Daoy (cell line): Measurements from ENCODE around the gene MAZ. TPM values are rescaled to one million over a fixed set of nuclear protein-coding genes. Genes with fewer than 3 reads are reported as not detected.

Experiments
- DNase-seq: peaks from one replicate; pipeline ENCODE4 v3.0.0-alpha.2; 2015; ENCODE audit warnings: low read depth
- total RNA-seq: library from RNA; depleted of rRNA; stranded (reverse); fragments of >200 nt; shearing (Covaris generic); gene quantifications from 2 replicates; pipeline ENCODE4 v1.2.3, GENCODE V29; 2014

MAZ gene
- total RNA-seq, 1 experiment from 2014 or later = 120 TPM

DNA sequence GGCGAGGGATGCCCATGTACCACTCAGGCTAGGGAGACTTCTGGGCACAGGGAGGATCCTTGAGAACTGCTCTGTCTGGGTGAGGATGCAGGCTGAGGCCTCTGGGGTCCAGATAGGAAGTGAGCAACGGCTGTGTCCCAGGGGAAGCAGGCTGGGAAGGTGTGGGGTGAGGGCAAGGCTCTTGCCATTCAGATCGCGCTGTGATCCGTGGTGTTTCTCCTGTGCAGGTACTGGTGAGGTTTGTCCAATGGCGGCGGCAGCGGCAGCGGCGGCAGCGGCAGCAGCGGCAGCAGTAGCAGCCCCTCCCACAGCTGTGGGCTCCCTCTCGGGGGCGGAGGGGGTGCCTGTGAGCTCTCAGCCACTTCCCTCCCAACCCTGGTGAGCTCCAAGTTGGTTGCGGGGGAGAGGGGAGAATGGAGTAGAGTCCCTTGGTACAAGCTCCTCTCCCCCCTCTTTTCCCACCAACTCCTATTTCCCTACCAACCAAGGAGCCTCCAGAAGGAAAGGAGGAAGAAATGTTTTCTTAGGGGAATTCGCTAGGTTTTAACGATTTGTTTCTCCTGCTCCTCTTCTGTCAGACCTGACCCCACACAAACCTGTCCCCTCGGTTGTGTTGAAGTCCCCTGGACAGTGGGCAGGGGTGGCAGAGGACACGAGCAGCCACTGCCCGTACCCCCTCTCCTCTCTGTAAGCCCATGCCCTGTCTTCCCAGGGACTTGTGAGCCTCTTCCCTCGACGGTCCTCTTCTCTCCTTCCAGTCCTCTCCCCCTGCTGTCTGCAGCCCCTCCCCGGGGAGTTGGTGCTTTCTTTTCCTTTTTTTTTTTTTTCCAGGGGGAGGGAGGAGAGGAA is 3.7 kb downstream of the MAZ start:
- DNase-seq = no peak

DNA sequence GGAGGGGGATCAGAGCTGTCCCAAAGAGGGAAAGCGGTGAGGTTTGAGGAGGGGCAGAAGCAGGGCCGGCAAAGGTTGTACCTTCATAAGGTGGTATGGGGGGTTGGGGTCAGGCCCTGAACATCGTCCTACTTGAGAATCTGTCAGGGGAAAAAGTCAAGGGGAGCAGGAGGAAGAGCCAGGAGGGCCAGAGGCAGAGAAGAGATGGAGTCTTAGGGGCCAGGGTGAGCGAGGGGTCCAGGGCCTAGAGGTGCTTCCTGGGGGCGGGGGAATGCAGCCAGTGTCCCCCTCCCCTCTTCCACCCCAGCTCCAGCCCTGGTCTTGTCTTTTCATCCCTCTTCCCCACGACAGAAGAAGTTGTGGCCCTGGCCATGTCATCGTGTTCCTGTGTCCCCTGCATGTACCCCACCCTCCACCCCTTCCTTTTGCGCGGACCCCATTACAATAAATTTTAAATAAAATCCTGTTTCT is 4.4 kb downstream of the MAZ start:
- DNase-seq = no peak

DNA sequence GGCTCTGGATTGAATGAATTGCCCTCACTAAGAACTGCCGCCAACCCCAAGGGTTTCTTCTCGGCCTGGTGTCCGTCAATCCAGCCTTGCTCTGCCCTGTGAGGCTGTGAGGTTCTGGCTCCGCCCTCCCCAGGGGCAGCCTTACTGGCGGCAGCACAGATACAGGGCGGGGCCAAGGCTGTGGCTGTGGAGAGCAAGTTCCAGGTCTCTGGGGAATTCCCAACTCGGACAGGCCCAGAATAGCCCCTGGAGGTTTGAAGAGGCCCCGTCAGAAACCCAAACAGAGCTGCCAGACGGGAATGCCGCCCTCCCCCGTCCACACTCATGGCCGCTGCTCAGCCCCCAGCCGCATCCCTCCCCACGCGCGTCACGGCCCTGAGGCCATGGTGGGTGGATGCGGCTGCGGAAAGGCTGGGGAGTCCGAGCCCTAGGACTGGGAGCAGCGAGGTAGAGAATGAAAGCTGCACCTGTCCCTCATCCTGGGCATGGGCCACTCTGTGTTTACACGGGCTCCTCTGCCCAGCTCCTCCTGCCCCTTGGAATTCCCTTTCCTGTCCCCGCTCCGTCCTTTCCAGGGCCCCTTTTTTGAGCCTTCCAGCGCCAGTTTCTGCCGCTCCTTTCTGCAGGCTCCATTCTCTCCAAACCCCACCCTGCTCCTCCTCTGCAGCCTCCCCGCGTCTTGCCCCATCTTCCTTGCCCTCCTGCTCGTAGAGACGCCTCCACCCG is 5.0 kb downstream of the MAZ start:
- DNase-seq = peak; percentile 96

DNA sequence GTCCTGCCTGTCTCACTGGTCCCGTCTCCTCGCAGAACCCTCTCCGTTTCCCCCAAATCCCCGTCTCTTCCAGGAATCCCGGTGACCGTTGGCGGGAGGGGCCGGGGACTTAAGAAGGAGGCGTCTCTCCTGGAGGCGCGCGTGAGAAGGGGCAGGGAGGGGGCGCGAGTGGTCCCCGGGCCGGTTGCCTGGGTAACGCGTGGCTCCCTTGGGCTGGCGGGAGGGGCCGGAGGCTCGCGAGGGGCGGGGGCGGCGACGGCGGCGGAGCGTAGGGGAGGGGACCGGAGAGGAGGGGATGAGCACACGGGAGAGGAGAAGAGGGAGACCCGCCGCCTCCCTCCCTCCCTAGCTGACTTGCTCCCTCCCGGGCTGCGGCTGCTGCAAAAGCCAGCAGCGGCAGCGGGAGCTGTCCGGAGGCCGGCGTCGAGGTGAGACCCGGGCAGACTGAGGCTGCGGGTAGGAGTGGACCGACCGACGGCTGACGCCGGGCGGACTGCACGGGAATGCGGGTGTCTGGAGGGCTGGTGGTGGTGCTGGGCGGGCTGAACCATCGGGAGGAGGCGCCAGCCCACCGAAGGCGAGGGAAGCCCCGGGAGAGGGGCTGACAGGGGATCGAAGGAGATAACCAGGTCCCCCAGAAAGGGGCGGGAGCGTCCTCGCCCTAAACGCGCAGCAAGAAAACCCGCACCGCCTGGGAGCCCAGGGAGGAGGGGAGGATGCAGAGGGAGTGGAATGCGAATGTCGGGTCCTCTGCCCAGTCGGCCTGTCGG is 5.8 kb downstream of the MAZ start, which contains the start of gene PRRT2:
PRRT2 (plus strand) TSS at position 298 of the 770 bp plus-strand sequence. CDS start 862 bp downstream, outside the sequence.
- peak; percentile 60 for DNase-seq

DNA sequence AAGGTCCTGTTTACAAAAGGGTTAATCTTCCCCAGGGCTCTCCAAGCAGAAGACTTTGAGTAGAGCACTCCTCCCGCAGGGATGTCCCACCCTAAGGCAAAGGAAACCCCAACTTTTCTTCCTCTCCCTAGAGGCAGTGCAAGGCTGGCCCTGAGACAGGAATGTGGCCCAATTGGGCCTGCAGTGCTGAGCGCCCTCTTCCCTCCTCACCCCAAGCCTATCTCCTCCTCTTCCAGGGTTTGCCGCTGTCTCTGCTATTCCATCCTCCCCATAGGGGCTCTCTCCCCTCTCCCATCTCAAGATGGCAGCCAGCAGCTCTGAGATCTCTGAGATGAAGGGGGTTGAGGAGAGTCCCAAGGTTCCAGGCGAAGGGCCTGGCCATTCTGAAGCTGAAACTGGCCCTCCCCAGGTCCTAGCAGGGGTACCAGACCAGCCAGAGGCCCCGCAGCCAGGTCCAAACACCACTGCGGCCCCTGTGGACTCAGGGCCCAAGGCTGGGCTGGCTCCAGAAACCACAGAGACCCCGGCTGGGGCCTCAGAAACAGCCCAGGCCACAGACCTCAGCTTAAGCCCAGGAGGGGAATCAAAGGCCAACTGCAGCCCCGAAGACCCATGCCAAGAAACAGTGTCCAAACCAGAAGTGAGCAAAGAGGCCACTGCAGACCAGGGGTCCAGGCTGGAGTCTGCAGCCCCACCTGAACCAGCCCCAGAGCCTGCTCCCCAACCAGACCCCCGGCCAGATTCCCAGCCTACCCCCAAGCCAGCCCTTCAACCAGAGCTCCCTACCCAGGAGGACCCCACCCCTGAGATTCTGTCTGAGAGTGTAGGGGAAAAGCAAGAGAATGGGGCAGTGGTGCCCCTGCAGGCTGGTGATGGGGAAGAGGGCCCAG is 6.7 kb downstream of the MAZ start:
- DNase-seq = no peak

DNA sequence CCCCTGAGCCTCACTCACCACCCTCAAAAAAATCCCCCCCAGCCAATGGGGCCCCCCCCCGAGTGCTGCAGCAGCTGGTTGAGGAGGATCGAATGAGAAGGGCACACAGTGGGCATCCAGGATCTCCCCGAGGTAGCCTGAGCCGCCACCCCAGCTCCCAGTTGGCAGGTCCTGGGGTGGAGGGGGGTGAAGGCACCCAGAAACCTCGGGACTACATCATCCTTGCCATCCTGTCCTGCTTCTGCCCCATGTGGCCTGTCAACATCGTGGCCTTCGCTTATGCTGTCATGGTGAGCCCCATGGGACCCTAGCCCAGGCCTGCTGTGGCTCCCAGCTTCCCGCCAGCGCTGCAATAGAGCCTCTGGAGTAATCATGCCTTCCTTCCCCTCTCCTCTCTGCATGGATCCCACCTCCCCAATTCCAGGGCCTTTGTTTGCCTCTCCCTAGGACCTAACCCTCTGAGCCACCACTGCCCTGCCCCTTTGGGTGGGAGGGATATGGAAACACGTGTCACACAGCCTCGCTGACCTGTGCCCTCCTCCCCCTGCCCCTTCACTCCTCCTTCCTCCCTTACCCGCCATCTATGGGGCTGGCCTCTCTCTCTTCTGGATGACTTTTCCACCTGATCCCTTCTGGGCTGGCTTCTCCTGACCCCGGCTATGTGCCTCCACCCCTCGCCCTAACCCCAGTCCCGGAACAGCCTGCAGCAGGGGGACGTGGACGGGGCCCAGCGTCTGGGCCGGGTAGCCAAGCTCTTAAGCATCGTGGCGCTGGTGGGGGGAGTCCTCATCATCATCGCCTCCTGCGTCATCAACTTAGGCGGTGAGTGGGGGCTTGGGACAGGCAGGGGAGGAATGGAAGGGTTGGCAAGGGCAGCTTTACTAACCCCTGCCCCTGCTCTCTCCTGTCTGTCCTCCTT is 7.6 kb downstream of the MAZ start:
- no peak for DNase-seq

DNA sequence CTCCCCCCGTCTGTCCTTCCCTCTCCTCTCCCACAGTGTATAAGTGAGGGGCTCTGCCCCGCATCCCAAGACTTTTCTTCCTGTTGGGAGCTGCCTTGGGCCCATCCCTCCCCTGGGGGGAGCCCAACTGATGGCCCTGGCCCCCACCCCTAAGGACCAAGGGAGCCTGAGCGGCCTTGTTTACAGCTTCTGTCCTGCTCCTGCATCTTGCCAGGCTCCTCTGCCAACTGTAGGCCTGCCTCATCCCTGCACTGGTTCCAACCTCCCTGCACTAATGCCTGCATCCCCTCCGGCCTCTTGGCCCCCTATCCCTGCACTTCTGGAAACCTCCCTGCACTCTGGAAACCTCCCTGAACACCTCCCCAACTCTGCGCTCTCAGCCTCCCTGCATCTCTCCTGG is 8.3 kb downstream of the MAZ start:
- no peak for DNase-seq

DNA sequence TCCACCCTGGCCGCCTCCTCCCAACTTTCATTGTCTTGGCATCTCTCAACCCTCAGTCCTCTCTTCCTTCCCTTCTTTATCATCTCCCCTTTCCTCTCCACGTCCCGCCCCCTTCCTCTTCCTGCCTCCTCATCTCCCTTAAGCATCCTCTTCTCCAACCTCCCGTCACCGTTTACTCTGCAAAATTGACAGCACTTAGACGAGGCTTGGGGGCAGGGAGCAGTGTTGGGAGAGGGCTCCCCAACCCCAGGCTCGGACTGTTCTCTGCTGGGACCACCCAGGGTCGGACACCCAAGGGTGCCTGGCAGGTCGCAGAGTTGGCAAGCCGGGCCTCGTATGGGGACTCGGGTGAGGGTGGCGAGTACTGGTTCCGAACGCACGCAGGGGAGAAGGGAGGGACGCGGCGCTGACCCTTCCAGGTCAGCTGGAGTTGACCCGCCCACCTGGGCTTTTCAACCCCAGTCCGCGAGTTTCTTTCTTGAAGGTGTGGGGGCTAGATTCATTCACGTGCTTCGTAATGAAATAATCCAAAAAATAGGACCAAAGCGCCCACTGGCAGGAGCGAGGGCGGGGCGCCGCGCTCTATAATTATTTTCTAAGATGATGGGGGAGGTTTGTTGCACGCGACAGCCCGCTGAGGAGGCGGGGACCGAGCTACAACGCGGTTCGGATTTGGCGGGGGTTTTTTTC is 8.8 kb downstream of the MAZ start:
- no peak for DNase-seq

DNA sequence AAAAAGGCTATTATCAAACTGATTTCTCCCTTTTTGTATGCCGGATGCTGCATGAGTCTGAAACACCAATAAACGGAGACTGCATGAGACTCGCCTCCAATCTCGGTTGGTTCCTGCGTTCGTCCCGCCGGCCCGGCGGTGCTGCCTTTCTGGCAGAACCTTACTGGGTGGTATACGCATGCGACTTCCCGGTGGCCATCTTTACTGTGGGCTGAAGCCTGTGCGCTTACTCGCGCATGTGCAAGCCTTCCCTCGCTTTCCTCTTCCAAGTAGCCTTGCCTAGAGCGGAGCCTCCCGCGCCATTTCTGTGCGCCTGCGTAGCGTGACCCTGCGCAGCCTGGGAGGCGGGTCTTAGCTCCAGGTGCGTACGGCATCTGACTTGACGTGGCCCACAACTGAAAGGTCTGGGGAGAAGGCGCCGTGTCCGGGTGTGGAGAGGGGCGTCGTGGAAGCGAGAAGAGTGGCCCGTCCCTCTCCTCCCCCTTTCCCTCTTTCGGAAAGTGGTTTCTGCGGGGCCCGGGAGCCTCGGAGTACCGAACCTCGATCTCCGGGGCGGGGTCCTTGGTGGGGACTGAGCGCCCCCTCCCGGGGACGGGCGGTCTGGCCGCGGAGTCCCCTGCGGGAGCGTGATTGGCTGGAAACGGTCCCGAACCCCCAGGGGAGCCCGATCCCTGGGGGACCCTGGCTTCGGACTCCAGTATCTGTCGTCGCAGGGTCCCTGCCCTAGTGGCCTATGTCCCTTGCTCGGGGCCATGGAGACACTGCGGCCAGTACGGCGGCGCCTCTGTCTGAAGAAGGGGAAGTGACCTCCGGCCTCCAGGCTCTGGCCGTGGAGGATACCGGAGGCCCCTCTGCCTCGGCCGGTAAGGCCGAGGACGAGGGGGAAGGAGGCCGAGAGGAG is 9.7 kb downstream of the MAZ start, which contains the start of gene PAGR1:
PAGR1 (plus strand) TSS at position 360 of the 901 bp plus-strand sequence; CDS start at position 734, 374 bp downstream.
- peak; percentile 99 for DNase-seq

DNA sequence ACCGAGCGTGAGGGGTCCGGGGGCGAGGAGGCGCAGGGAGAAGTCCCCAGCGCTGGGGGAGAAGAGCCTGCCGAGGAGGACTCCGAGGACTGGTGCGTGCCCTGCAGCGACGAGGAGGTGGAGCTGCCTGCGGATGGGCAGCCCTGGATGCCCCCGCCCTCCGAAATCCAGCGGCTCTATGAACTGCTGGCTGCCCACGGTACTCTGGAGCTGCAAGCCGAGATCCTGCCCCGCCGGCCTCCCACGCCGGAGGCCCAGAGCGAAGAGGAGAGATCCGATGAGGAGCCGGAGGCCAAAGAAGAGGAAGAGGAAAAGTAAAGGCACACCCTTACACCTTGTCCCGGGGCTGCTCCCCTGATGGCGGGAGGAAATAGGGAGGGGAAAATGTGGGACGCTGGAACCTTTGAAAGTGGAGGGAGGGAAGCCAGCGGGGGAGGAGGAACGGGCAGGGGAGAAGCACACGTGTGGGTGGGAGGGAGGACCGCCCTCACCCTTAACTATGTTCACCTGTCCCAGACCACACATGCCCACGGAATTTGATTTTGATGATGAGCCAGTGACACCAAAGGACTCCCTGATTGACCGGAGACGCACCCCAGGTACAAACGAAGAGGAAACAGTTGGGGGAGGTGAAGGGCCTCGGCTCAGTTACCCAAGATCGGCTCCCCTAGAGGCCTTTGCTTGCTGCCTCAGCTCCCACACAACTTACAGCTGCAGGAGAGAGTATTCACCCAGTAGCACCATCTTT is 10.5 kb downstream of the MAZ start:
- peak; percentile 64 for DNase-seq

DNA sequence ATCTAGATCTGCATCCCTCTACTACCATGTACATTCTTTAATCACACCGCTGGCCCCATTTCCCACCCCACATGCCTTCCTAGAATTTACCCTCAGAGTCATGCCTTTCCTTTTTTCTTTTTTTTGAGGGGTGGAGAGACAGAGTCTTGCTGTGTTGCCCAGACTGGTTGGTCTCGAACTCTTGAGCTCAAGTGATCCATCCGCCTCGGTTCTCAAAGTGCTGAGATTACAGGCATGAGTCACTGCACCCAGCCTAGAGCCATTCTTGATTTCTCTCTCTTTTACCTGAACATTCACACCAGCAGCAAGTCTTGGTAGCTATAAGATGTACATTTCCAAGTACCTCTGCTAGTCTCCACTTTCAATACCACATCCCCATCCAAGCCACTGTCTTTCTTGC is 11.8 kb downstream of the MAZ start:
- no peak for DNase-seq

DNA sequence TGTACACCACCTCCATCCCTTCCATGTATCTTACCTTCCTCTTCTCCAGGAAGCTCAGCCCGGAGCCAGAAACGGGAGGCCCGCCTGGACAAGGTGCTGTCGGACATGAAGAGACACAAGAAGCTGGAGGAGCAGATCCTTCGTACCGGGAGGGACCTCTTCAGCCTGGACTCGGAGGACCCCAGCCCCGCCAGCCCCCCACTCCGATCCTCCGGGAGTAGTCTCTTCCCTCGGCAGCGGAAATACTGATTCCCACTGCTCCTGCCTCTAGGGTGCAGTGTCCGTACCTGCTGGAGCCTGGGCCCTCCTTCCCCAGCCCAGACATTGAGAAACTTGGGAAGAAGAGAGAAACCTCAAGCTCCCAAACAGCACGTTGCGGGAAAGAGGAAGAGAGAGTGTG is 13.2 kb downstream of the MAZ start:
- DNase-seq = no peak

DNA sequence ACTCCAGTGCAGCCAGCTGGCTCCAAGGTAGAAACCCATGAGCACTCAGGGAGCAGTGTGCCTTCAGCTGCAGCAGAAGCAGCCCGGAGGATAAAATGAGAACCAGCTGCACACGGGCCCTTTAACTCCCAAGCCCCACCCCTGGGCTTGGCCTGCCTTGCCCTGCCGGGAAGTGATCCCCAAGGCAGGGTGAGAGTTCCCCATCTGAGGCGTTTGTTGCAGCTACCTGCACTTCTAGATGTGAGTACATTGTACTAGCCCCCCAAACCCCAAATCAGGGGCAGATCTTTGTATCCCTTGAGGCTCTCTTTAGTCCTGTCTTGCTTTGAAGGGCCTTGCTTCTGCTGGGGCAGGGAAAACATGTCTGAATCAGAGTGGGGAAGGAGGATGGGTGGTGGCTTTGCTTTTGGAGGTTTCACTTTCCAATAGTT is 14.0 kb downstream of the MAZ start, which contains the start of gene MVP:
MVP (plus strand) TSS at position 192 of the 431 bp plus-strand sequence. CDS start 10,088 bp downstream, outside the sequence.
- peak; percentile 56 for DNase-seq

DNA sequence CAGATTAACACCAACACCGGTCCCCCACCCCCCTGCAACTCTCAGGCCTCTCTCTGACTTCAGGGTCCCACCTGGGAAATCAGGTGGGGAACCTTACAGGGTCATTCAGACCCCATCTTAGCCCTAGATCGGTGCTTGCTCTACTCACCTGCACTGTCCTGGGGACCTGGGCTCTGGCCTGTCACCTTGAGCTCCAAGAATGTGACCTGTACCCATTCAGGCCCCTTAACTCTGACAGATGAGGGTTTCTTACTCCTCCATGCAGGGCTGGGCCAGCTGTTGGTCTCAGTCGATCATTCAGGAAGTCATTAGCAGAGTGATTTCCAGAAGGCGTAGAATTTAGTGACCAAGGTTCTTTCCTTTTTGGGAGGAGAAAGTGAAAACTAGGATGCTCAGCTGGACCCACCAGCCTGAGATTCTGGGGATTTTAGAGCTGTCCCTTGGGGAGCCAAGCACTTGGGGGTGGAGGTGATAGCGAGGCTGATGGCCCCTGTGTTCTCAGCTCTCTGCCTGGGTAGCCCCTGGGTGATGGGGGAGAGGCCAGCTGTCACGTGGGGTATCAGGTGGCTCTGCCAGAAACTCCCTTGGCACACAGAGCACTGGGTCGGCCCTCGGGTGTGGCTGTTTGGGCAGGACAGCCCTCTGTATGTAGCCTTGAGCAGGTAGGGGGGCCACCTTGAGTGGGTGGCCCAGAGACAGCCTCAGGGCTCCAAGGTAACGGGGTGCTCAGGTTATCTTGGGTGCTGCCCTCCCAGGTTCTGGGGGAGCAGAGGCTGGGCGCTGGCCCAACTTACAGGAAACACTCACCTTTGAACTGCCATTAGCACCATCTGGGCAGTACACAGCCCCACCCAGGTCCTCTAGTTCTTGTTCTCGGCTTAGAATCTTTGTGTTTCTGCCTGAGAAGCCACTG is 14.7 kb downstream of the MAZ start:
- DNase-seq = peak; percentile 62

DNA sequence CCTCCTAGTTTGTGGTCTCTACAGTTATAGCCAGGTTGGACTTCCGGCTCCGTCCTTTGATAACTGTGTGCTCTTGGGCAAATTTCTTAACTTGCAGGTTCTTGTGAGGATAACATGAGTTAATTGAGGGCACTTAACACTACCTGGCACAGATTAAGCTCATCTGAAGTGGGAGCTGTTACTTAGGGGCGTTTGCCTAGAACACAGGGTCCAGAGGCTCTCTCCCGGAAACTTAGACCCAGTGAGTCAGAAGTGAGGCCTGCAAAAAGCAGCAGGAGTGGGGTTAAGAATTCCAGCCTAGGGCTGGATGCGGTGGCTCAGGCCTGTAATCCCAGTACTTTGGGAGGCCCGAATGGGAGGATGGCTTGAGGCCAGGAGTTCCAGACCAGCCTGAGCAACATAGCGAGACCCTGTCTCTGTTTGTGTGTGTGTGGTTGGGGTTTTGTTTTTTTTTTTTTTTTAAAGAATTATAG is 15.3 kb downstream of the MAZ start:
- DNase-seq = peak; percentile 83

DNA sequence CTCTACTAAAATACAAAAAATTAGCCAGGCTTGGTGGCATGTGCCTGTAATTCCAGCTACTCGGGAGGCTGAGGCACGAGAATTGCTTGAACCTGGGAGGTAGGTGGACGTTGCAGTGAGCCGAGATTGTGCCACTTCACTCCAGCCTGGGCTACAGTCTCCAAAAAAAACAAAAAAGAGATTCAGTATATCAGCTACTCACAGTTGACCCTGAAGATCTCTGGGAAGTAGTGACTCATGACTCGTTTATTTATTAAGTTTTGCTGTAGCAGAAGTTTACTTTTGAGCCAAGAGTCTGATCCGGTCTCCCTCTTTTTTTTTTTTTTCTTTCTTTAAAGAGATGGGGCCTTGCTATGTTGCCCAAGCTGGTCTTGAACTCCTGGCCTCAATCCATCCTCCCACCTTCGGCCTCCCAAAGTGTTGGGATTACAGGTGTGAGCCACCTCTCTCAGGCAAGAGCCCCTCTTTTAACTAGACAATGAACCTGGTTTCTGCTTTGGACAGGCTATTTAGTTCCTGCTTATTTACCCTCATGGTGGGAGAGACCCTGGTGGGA is 18.3 kb downstream of the MAZ start:
- peak; percentile 61 for DNase-seq
